Measurements from ENCODE around the gene PDZD4. TPM values are rescaled to one million over a fixed set of nuclear protein-coding genes. Genes with fewer than 3 reads are reported as not detected.

The PDZD4 gene
- total and polyA plus RNA-seq, 5 donors from 2014 or later, result 4.9 TPM; not detected in 4

DNA sequence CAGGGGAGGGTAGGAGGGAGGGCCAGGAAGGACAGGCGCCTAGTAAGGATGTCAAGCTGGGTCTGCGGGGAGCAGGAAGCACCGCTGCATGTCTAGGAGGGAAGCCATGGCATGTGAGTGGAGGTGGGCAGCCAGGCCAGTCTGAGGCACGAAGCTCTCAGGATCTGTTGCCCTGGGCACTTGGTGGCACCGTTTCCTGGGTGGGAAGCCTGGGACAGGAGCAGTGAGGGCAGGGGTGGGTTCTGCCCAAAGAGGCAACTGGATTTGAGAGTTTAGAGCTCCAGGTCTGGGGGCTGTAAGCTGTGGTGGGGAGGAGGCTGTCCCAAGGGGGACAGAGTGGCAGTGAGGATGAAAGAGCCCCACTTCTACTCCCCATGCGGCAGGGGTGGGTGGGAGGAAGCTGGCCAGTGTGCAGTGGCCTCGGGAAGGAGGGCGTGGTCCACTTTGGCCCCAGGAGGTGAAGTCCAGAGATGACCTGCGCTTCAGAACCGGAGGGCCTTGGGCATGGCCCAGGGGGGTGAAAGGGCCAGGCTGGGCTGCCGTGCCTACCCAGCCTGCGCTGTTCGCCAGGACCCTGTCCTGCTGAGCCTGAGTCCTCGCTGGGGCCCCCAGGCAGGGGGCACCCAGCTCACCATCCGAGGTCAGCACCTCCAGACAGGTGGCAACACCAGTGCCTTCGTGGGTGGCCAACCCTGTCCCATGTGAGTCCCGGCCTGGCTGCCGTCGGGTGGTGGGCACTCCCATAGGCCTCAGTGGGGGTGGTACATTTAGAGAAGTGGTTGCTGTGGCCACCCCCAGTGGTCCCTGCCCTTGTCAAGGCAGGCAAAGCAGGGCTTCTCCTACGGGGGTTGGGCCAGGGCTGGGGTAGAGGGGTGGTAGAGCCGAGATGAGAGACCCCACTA is 57.8 kb downstream of the PDZD4 start:
- Mint-ChIP-seq H3K27ac (no peak overlapping the region), H3K4me1 (no peaks in the 10 kb centered on the region), H3K27me3 (no peaks in the 10 kb centered on the region), H3K9me3 (no peaks in the 10 kb centered on the region), H3K36me3 (no peaks in the 10 kb centered on the region), H3K4me3 (no peak overlapping the region)
- H3K9me3 ChIP-seq (ENCODE audit: control insufficient read depth in 2 of 2, low read length in 2 of 2), result no peaks in the 10 kb centered on the region
- H3K27me3 ChIP-seq (ENCODE audit: control insufficient read depth, insufficient read depth, low read length), result no peaks in the 10 kb centered on the region
- H3K4me1 ChIP-seq (ENCODE audit: control insufficient read depth, insufficient read depth, low read length, poor library complexity, severe bottlenecking), result no peaks in the 10 kb centered on the region
- ATAC-seq (ENCODE audit: low read depth in 2 of 2), result no peak
- H3K36me3 ChIP-seq (ENCODE audit: control insufficient read depth, insufficient read depth, low read length), result no peaks in the 10 kb centered on the region
- no peak overlapping the region for H3K4me3 ChIP-seq (ENCODE audit: low read depth, low read length)
- DNase-seq, result no peak
- no peak overlapping the region for H3K27ac ChIP-seq (ENCODE audit: insufficient read depth, low read length, poor library complexity, severe bottlenecking)

DNA sequence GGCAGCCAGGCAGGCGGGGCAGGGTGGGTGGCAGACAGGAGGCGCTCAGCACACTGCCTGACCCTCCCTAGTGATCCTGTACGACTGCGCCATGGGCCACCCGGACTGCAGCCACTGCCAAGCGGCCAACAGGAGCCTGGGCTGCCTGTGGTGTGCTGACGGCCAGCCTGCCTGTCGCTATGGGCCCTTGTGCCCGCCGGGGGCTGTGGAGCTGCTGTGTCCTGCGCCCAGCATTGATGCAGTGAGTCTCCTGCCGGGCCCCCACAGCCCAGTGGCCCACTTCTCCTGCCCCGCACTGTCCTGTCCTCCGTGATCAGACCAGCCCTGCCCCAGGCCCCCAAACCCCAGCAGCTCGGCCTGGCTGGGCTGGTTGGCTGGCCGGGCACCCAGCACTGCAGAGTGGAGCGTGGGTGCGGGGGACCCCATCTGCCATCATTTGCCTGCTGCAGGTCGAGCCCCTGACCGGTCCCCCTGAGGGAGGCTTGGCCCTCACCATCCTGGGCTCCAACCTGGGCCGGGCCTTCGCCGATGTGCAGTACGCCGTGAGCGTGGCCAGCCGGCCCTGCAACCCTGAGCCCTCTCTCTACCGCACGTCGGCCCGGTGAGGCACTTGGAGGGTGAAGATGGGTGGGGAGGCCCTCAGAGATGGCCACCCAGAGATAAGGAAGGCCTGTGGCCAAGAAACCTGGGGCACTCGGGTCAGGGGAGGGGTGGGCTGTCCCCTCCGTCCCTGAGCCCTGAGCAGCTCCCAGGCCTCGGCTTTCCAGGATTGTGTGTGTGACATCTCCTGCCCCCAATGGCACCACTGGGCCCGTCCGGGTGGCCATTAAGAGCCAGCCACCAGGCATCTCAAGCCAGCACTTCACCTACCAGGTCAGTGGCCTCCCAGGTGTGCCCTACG is 58.7 kb downstream of the PDZD4 start:
- Mint-ChIP-seq H3K9me3 (no peaks in the 10 kb centered on the region), H3K27me3 (no peaks in the 10 kb centered on the region), H3K36me3 (no peaks in the 10 kb centered on the region), H3K4me3 (no peak overlapping the region), H3K4me1 (no peaks in the 10 kb centered on the region), H3K27ac (no peak overlapping the region)
- ATAC-seq (ENCODE audit: low read depth in 2 of 2) (no peak), DNase-seq (no peak)
- Histone ChIP-seq H3K27ac (ENCODE audit: insufficient read depth, low read length, poor library complexity, severe bottlenecking) (no peak overlapping the region), H3K9me3 (ENCODE audit: control insufficient read depth in 2 of 2, low read length in 2 of 2) (no peaks in the 10 kb centered on the region), H3K27me3 (ENCODE audit: control insufficient read depth, insufficient read depth, low read length) (no peaks in the 10 kb centered on the region), H3K4me3 (ENCODE audit: low read depth, low read length) (no peak overlapping the region), H3K4me1 (ENCODE audit: control insufficient read depth, insufficient read depth, low read length, poor library complexity, severe bottlenecking) (no peaks in the 10 kb centered on the region), H3K36me3 (ENCODE audit: control insufficient read depth, insufficient read depth, low read length) (no peaks in the 10 kb centered on the region)

DNA sequence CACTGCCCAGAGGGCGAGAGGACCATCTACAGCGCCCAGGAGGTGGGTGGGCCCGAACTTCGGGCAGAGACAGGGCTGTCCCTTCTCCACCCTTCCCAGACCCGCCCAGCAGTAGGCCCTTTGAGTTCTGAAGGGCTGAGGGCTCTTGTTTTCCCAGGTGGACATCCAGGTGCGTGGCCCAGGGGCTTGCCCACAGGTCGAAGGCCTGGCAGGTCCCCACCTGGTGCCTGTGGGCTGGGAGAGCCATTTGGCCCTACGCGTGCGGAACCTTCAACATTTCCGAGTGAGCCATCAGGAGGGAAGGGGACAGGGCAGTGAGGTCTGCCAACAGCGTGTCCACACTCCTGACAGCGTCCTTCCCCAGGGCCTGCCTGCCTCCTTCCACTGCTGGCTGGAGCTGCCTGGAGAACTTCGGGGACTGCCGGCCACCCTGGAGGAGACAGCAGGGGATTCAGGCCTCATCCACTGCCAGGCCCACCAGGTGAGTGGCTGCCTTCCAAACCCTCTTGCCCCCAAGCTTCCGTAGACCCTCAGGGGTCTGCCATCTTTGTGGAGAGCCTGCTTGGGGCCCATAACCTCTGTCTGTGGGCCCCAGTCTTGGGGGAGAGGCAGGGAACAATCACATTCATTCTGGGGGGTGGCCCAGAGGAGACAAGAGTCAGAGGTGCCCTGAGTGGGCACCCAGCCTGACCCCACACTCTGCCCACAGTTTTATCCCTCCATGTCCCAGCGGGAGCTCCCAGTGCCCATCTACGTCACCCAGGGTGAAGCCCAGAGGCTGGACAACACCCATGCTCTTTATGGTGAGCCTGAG is 59.5 kb downstream of the PDZD4 start:
- Histone ChIP-seq H3K27me3 (ENCODE audit: control insufficient read depth, insufficient read depth, low read length) (no peaks in the 10 kb centered on the region), H3K27ac (ENCODE audit: insufficient read depth, low read length, poor library complexity, severe bottlenecking) (no peak overlapping the region), H3K9me3 (ENCODE audit: control insufficient read depth in 2 of 2, low read length in 2 of 2) (no peaks in the 10 kb centered on the region), H3K4me3 (ENCODE audit: low read depth, low read length) (no peak overlapping the region), H3K36me3 (ENCODE audit: control insufficient read depth, insufficient read depth, low read length) (no peaks in the 10 kb centered on the region), H3K4me1 (ENCODE audit: control insufficient read depth, insufficient read depth, low read length, poor library complexity, severe bottlenecking) (no peaks in the 10 kb centered on the region)
- Mint-ChIP-seq H3K4me3 (no peak overlapping the region), H3K27me3 (no peaks in the 10 kb centered on the region), H3K4me1 (no peaks in the 10 kb centered on the region), H3K36me3 (no peaks in the 10 kb centered on the region), H3K27ac (no peak overlapping the region), H3K9me3 (no peaks in the 10 kb centered on the region)
- ATAC-seq (ENCODE audit: low read depth in 2 of 2) (no peak), DNase-seq (no peak)

DNA sequence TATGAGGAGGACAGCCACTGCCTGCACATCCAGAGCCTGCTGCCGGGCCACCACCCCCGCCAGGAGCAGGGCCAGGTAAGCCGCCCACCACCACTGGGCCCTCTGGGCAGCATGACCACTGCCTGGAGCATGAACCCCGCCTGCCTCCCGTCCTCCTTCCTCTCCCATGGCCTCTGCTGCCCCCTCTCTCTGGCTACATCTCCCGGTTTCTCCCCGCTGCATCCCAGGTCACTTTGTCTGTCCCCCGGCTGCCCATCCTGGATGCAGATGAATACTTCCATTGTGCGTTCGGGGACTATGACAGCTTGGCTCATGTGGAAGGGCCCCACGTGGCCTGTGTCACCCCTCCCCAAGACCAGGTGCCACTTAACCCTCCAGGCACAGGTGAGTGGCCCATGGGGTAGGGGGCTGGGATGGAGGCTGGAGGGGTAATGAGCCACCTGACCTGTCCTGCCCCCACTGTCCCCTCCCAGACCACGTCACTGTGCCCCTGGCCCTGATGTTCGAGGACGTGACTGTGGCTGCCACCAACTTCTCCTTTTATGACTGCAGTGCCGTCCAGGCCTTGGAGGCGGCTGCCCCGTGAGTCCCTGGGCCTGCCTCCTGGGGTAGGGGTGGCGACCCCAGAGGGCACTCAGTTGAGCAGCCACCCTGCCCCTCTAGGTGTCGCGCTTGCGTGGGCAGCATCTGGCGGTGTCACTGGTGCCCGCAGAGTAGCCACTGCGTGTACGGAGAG is 60.3 kb downstream of the PDZD4 start:
- no peaks in the 10 kb centered on the region for H3K36me3 ChIP-seq (ENCODE audit: control insufficient read depth, insufficient read depth, low read length)
- Mint-ChIP-seq H3K27me3 (no peaks in the 10 kb centered on the region), H3K36me3 (no peaks in the 10 kb centered on the region), H3K4me3 (no peak overlapping the region), H3K27ac (no peak overlapping the region), H3K4me1 (no peaks in the 10 kb centered on the region), H3K9me3 (no peaks in the 10 kb centered on the region)
- no peak overlapping the region for H3K4me3 ChIP-seq (ENCODE audit: low read depth, low read length)
- ATAC-seq (ENCODE audit: low read depth in 2 of 2) (no peak), DNase-seq (no peak)
- no peaks in the 10 kb centered on the region for H3K27me3 ChIP-seq (ENCODE audit: control insufficient read depth, insufficient read depth, low read length)
- no peaks in the 10 kb centered on the region for H3K9me3 ChIP-seq (ENCODE audit: control insufficient read depth in 2 of 2, low read length in 2 of 2)
- no peak overlapping the region for H3K27ac ChIP-seq (ENCODE audit: insufficient read depth, low read length, poor library complexity, severe bottlenecking)
- no peaks in the 10 kb centered on the region for H3K4me1 ChIP-seq (ENCODE audit: control insufficient read depth, insufficient read depth, low read length, poor library complexity, severe bottlenecking)

DNA sequence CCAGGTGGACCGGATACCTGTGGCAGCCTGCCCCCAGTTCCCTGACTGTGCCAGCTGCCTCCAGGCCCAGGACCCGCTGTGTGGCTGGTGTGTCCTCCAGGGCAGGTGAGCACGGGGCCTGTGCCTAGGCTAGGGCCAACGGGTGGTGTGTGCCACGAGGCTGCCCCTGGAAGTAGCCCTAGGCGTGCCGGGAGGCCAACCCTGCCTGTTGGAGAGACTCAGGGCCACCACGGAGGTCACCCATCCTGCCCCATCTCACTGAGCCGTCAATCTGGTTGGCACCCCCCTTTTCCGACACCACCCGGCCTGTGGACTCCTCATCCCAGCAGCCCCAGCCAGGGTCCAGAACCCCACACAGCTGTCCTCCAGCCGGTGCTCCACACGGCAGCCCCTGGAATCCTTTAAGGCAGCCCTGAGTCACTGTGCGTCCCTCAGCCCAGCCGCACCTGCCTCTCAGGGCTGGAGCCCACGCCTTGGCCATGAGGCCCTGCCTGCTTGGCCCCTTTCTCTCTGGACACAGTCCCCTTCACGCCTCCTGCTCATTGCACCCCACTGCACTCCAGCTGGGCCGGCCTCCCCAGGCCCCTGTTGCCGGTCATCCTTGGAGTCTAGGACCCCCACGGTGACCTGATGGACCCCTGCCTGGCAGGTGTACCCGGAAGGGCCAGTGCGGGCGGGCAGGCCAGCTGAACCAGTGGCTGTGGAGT is 61.0 kb downstream of the PDZD4 start:
- H3K27ac ChIP-seq (ENCODE audit: insufficient read depth, low read length, poor library complexity, severe bottlenecking), result no peak overlapping the region
- Mint-ChIP-seq H3K4me1 (no peaks in the 10 kb centered on the region), H3K9me3 (no peaks in the 10 kb centered on the region), H3K36me3 (no peaks in the 10 kb centered on the region), H3K27ac (peak overlapping the region in 1 of 3 donors; percentile 80), H3K4me3 (no peak overlapping the region), H3K27me3 (no peaks in the 10 kb centered on the region)
- H3K9me3 ChIP-seq (ENCODE audit: control insufficient read depth in 2 of 2, low read length in 2 of 2), result no peaks in the 10 kb centered on the region
- H3K36me3 ChIP-seq (ENCODE audit: control insufficient read depth, insufficient read depth, low read length), result no peaks in the 10 kb centered on the region
- H3K4me1 ChIP-seq (ENCODE audit: control insufficient read depth, insufficient read depth, low read length, poor library complexity, severe bottlenecking), result no peaks in the 10 kb centered on the region
- ATAC-seq (ENCODE audit: low read depth in 2 of 2), result no peak
- no peak for DNase-seq
- no peak overlapping the region for H3K4me3 ChIP-seq (ENCODE audit: low read depth, low read length)
- no peaks in the 10 kb centered on the region for H3K27me3 ChIP-seq (ENCODE audit: control insufficient read depth, insufficient read depth, low read length)

DNA sequence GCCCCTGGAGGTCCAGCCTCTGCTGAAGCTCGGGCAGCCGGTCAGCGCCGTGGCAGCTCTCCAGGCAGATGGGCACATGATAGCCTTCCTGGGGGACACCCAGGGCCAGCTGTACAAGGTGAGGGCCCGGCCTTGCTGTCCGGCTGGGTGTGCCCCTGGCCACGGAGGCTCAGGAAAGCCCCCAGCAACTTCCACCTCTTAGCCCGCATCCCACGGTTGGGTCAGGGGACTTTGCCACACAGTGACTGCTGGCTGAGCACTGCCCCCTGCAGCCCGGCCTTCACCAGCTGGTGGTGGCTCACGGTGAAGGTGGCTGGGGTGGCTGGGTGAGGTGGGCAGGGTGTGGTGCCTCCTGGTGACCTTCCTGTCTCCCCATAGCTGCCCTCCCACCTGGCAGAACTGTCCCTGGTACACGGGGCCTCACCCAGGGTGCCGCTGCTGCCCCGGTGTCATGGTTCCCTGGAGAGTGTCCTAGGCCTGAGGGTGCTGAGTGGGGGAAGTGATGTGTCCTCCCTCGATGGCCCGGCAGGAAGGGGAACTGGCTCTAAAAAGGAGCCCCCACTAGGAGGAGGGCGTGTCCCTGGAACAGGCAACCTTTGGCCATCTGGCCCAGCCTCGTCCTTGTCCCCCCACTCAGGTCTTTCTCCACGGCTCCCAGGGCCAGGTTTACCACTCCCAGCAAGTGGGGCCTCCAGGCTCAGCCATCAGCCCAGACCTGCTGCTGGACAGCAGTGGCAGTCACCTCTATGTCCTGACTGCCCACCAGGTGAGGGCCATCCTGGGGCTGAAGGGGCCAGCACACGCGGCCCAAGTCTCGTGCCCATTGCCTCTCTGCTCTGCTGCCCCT is 61.8 kb downstream of the PDZD4 start:
- no peak overlapping the region for H3K27ac Mint-ChIP-seq

More for the DNA sequence above, 61.8 kb downstream of the PDZD4 start:
- Mint-ChIP-seq H3K27me3 (no peaks in the 10 kb centered on the region), H3K4me1 (peaks cover 0 to 4% (median 0%) of the 10 kb centered on the region in 4 donors), H3K36me3 (no peaks in the 10 kb centered on the region), H3K9me3 (no peaks in the 10 kb centered on the region), H3K4me3 (no peak overlapping the region)
- H3K4me3 ChIP-seq (ENCODE audit: low read depth, low read length), result no peak overlapping the region
- no peak for ATAC-seq (ENCODE audit: low read depth in 2 of 2)
- no peak overlapping the region for H3K27ac ChIP-seq (ENCODE audit: insufficient read depth, low read length, poor library complexity, severe bottlenecking)
- H3K9me3 ChIP-seq (ENCODE audit: control insufficient read depth in 2 of 2, low read length in 2 of 2), result no peaks in the 10 kb centered on the region
- no peak for DNase-seq
- H3K4me1 ChIP-seq (ENCODE audit: control insufficient read depth, insufficient read depth, low read length, poor library complexity, severe bottlenecking), result no peaks in the 10 kb centered on the region
- no peaks in the 10 kb centered on the region for H3K27me3 ChIP-seq (ENCODE audit: control insufficient read depth, insufficient read depth, low read length)
- no peaks in the 10 kb centered on the region for H3K36me3 ChIP-seq (ENCODE audit: control insufficient read depth, insufficient read depth, low read length)
